Measurements from ENCODE around the gene AFF3.

- TF ChIP-seq EZH2 (IDR thresholded peaks at IDR 0.05; ENCODE audit: low read length, missing control alignments) = no peak
- TF ChIP-seq, protein P1, sequence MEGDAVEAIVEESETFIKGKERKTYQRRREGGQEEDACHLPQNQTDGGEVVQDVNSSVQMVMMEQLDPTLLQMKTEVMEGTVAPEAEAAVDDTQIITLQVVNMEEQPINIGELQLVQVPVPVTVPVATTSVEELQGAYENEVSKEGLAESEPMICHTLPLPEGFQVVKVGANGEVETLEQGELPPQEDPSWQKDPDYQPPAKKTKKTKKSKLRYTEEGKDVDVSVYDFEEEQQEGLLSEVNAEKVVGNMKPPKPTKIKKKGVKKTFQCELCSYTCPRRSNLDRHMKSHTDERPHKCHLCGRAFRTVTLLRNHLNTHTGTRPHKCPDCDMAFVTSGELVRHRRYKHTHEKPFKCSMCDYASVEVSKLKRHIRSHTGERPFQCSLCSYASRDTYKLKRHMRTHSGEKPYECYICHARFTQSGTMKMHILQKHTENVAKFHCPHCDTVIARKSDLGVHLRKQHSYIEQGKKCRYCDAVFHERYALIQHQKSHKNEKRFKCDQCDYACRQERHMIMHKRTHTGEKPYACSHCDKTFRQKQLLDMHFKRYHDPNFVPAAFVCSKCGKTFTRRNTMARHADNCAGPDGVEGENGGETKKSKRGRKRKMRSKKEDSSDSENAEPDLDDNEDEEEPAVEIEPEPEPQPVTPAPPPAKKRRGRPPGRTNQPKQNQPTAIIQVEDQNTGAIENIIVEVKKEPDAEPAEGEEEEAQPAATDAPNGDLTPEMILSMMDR (conservative IDR thresholded peaks at IDR 0.05 in 1 of 2, IDR thresholded peaks at IDR 0.05 in 1 of 2; ENCODE audit: low read depth in 1 of 2, low read length in 2 of 2) = no peak
Measured at GRCh38 chr2:100004348-100004884, 138.0 kb downstream of the AFF3 start.

Data from fibroblast of lung (primary cell).